Measurements from ENCODE around the gene MCC. TPM values are rescaled to one million over a fixed set of nuclear protein-coding genes. Genes with fewer than 3 reads are reported as not detected.

The MCC gene
- polyA plus RNA-seq, 2 of the 4 experiments (the other 2 are of a cell fraction): 0.09 to 0.10 TPM

DNA sequence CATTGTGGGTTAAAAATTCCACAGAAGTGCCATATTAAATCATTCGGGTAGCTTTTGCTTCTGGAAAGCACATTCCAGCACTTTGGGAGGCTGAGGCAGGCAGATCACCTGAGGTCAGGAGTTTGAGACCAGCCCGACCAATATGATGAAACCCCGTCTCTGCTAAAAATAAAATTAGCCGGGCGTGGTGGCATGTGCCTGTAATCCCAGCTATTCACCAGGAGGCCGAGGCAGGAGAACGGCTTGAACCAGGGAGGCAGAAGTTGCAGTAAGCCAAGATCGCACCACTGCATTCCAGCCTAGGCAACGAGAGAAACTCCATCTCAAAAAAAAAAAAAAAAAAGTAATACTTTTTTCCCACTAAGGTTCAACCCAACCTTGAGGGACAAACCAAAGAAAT, 243.3 kb downstream of the MCC start:
- H3K9me3 ChIP-seq: peaks cover 3% of the 10 kb centered on the region; the same call in 1 of the 3 replicates
- ATAC-seq: no peak
- H3K27ac ChIP-seq: no peak overlapping the region
- WGBS (ENCODE audit: missing lambda C conversion rate): 37% methylated on average over 9 of the region's 9 CpGs
- TF ChIP-seq, protein P1, sequence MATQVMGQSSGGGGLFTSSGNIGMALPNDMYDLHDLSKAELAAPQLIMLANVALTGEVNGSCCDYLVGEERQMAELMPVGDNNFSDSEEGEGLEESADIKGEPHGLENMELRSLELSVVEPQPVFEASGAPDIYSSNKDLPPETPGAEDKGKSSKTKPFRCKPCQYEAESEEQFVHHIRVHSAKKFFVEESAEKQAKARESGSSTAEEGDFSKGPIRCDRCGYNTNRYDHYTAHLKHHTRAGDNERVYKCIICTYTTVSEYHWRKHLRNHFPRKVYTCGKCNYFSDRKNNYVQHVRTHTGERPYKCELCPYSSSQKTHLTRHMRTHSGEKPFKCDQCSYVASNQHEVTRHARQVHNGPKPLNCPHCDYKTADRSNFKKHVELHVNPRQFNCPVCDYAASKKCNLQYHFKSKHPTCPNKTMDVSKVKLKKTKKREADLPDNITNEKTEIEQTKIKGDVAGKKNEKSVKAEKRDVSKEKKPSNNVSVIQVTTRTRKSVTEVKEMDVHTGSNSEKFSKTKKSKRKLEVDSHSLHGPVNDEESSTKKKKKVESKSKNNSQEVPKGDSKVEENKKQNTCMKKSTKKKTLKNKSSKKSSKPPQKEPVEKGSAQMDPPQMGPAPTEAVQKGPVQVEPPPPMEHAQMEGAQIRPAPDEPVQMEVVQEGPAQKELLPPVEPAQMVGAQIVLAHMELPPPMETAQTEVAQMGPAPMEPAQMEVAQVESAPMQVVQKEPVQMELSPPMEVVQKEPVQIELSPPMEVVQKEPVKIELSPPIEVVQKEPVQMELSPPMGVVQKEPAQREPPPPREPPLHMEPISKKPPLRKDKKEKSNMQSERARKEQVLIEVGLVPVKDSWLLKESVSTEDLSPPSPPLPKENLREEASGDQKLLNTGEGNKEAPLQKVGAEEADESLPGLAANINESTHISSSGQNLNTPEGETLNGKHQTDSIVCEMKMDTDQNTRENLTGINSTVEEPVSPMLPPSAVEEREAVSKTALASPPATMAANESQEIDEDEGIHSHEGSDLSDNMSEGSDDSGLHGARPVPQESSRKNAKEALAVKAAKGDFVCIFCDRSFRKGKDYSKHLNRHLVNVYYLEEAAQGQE (IDR thresholded peaks at IDR 0.05): no peak
- no peak for TF ChIP-seq HOXB13 (CRISPR knock-in tag; IDR thresholded peaks at IDR 0.05; ENCODE audit: low read depth)
- TF ChIP-seq MYC (IDR thresholded peaks at IDR 0.05; ENCODE audit: borderline replicate concordance, low read length): no peak
- TF ChIP-seq FOXS1 (CRISPR knock-in tag; IDR thresholded peaks at IDR 0.05): no peak
- TF ChIP-seq RFX5 (IDR thresholded peaks at IDR 0.05): no peak
- TF ChIP-seq, protein P2, sequence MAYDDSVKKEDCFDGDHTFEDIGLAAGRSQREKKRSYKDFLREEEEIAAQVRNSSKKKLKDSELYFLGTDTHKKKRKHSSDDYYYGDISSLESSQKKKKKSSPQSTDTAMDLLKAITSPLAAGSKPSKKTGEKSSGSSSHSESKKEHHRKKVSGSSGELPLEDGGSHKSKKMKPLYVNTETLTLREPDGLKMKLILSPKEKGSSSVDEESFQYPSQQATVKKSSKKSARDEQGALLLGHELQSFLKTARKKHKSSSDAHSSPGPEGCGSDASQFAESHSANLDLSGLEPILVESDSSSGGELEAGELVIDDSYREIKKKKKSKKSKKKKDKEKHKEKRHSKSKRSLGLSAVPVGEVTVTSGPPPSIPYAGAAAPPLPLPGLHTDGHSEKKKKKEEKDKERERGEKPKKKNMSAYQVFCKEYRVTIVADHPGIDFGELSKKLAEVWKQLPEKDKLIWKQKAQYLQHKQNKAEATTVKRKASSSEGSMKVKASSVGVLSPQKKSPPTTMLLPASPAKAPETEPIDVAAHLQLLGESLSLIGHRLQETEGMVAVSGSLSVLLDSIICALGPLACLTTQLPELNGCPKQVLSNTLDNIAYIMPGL (CRISPR knock-in tag; IDR thresholded peaks at IDR 0.05; ENCODE audit: borderline replicate concordance): no peak
- CTCF ChIA-PET: no interaction called here
- no peak overlapping the region for H3K4me3 ChIP-seq
- no peaks in the 10 kb centered on the region for H3K4me1 ChIP-seq
- no peak overlapping the region for H3K4me2 ChIP-seq
- DNase-seq (ENCODE audit: low read depth in 1 of 2, low spot score in 1 of 2): no peak
- POLR2A ChIA-PET: no interaction called here
- FAIRE-seq: no peak

DNA sequence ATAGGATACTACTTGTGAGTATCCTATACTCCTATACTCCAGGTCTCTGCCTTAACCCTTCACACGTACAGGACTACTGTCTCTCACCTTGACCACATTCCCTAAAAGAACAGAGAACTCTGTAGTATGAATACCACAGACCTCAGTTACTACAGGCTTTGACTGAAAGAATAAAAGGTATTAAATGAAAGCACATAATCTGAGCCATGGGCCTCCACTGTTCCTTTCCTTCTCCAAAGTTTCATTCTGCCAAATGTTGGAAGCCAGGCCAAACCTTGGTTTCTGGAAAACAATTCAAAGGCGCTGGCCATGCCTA, 244.9 kb downstream of the MCC start:
- 6% methylated on average over 2 of the region's 2 CpGs for WGBS (ENCODE audit: missing lambda C conversion rate)
- ChIA-PET POLR2A (no interaction called here), CTCF (no interaction called here)
- no peak for TF ChIP-seq RCOR1 (IDR thresholded peaks at IDR 0.05; ENCODE audit: low read depth, low read length)
- TF ChIP-seq, protein P3, sequence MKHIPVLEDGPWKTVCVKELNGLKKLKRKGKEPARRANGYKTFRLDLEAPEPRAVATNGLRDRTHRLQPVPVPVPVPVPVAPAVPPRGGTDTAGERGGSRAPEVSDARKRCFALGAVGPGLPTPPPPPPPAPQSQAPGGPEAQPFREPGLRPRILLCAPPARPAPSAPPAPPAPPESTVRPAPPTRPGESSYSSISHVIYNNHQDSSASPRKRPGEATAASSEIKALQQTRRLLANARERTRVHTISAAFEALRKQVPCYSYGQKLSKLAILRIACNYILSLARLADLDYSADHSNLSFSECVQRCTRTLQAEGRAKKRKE (CRISPR knock-in tag; IDR thresholded peaks at IDR 0.05; ENCODE audit: low read depth): no peak
- TF ChIP-seq PHF8 (IDR thresholded peaks at IDR 0.05; ENCODE audit: borderline replicate concordance, low read depth): no peak
- Histone ChIP-seq H3K4me3 (no peak overlapping the region), H3K4me1 (no peaks in the 10 kb centered on the region), H3K27ac (no peak overlapping the region), H3K4me2 (no peak overlapping the region), H3K9me3 (peaks cover 3% of the 10 kb centered on the region; the same call in 1 of the 3 replicates)
- FAIRE-seq: no peak
- no peak for ATAC-seq
- no peak for DNase-seq (ENCODE audit: low read depth in 1 of 2, low spot score in 1 of 2)

DNA sequence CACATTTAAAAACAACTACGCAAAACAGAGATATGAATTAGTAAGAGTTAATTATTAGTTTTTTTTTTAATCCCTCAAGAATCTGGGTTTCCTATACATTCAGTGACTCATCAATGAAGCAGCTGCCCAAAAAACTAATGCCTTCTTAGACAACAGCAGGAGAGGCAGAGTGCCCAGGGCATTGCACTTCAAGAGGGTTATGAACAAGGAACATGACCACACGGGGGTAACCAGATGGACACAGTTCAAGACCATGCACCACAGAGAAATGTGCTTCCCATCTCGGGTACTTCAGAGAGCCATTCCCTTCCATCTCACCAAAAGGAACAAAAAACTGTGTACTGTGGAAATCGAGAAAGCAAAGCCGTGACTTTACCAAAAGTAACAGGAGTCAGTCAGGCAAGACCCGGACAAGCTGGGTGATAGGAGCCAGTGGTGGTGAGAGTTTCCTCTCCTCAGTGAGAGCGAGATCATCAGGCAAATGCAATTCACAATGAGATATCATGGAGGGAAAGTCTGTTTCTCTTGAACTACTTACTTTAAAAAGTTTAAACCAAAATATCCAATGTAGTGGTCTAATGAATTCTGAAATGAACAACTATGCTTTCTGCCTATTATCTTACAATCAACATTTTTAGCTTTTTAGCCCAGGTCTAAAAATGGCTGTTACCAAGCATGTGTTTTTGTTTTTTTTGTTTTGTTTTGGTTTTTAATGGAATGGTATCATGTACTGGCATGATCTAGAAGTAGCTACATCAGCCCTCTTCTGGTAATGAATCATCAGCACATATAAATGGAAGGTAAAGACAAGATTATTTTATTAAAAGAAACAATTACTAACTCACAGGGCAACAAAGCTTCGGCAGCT, 245.5 kb downstream of the MCC start:
- DNase-seq (ENCODE audit: low read depth in 1 of 2, low spot score in 1 of 2) (no peak), ATAC-seq (no peak), FAIRE-seq (no peak)
- 24% methylated on average over 8 of the region's 8 CpGs for WGBS (ENCODE audit: missing lambda C conversion rate)
- TF ChIP-seq PHF8 (IDR thresholded peaks at IDR 0.05; ENCODE audit: borderline replicate concordance, low read depth) (no peak), MAZ (IDR thresholded peaks at IDR 0.05; ENCODE audit: borderline replicate concordance, low read depth, low read length) (no peak), FOXS1 (CRISPR knock-in tag; IDR thresholded peaks at IDR 0.05) (no peak)
- TF ChIP-seq, protein P1 (IDR thresholded peaks at IDR 0.05): no peak
- no peak overlapping the region for H3K4me2 ChIP-seq
- ChIA-PET CTCF (no interaction called here), POLR2A (no interaction called here)
- H3K4me3 ChIP-seq: no peak overlapping the region
- H3K9me3 ChIP-seq: peaks cover 3% of the 10 kb centered on the region; the same call in 1 of the 3 replicates
- no peaks in the 10 kb centered on the region for H3K4me1 ChIP-seq
- no peak overlapping the region for H3K27ac ChIP-seq

Data from A549 (cell line).